Upper lobe of left lung (tissue), 4 donors: ENCODE measurements around the gene ACAP3.

Experiments used
- CTCF ChIP-seq, 6 experiments: fragments of 450-650 bp in 4 of 6; fragments of 200-600 bp in 2 of 6; sonication (generic) in 2 of 6; IDR thresholded peaks; one replicate each; pipeline ENCODE4 v1.5.1; 2016 to 2019; ENCODE audit warnings: antibody characterized with exemption in 6 of 6
- EP300 ChIP-seq, 4 donors: sonication (generic); formaldehyde crosslinking; IDR thresholded peaks; one replicate each; pipeline ENCODE4 v1.5.1; 2017; ENCODE audit warnings: antibody characterized with exemption in 4 of 4, control low read depth in 2 of 4
- POLR2A ChIP-seq, 4 donors: fragments of 450-650 bp; IDR thresholded peaks; one replicate each; pipeline ENCODE4 v1.5.1; 2016 to 2017; ENCODE audit warnings: antibody characterized with exemption in 4 of 4, mild to moderate bottlenecking in 2 of 4

GRCh38 chr1:1243807-1244191, 63.9 kb downstream of the ACAP3 start:
- TF ChIP-seq CTCF (IDR thresholded peaks at IDR 0.05) (no peak), POLR2A (IDR thresholded peaks at IDR 0.05) (no peak), EP300 (IDR thresholded peaks at IDR 0.05) (no peak)
